IMR-90 (cell line): Measurements from ENCODE around the gene FOXO3B. TPM values are rescaled to one million over a fixed set of nuclear protein-coding genes. Genes with fewer than 3 reads are reported as not detected.
"Not testable (repeated sequence)": the region's sequence is repeated elsewhere in the genome, so short reads cannot be mapped to it uniquely, and the experiment has no call there.

ENCODE experiments used
- ATAC-seq: fragments of 200-7000 bp; cut with Tn5 transposase; 2 replicates; pipeline ENCODE4 v1.9.1; 2020; ENCODE audit warnings: low read depth, mild to moderate bottlenecking, moderate library complexity
- BruUV-seq: library from RNA; stranded (reverse); fragments of 400-500 nt; replicated peaks from 2 replicates; lab custom pipeline; 2021; lab: Mats Ljungman, UMichigan
- CTCF ChIA-PET: fragments of 300-600 bp; formaldehyde crosslinking; extraction: SDS; loops from one replicate; lab custom pipeline; 2021; ENCODE audit warnings: antibody characterized with exemption; lab: Yijun Ruan, JAX
- POLR2A ChIA-PET: fragments of 300-600 bp; sonication (Branson Sonifier 250); formaldehyde crosslinking; loops from one replicate; lab custom pipeline; 2022; ENCODE audit warnings: antibody characterized with exemption; ENCODE audit not compliant: unreplicated experiment; lab: Charles Lee
- DNase-seq: peaks from one replicate; pipeline ENCODE4 v3.0.0; 2013
- H2AFZ ChIP-seq: replicated peaks from 2 replicates; pipeline ENCODE3; 2013; ENCODE audit warnings: low read length, mild to moderate bottlenecking; ENCODE audit not compliant: poor library complexity
- H2AK5ac ChIP-seq: 2 replicates; pipeline ENCODE4 v1.6.1; 2013; ENCODE audit warnings: low read depth, low read length, inconsistent platforms
- H2AK9ac ChIP-seq: replicated peaks from 2 replicates; pipeline ENCODE3; 2013; ENCODE audit warnings: mild to moderate bottlenecking, low read depth, low read length, moderate library complexity; ENCODE audit not compliant: poor library complexity
- H2BK120ac ChIP-seq: 2 replicates; pipeline ENCODE4 v1.6.1; 2013; ENCODE audit warnings: low read depth, low read length, inconsistent platforms
- H2BK15ac ChIP-seq: 3 replicates; pipeline ENCODE4 v1.6.1; 2013; ENCODE audit warnings: low read depth, low read length, inconsistent platforms
- H2BK20ac ChIP-seq: 2 replicates; pipeline ENCODE4 v1.6.1; 2013; ENCODE audit warnings: low read depth, mild to moderate bottlenecking, inconsistent platforms, low read length, moderate library complexity
- H2BK5ac ChIP-seq: 2 replicates; pipeline ENCODE4 v1.6.1; 2013; ENCODE audit warnings: mild to moderate bottlenecking, low read depth, low read length, inconsistent platforms; ENCODE audit not compliant: poor library complexity, severe bottlenecking
- H3K14ac ChIP-seq: replicated peaks from 2 replicates; pipeline ENCODE4 v1.6.1; 2013; ENCODE audit warnings: low read depth, low read length, inconsistent platforms
- H3K18ac ChIP-seq: 2 replicates; pipeline ENCODE4 v1.6.1; 2013; ENCODE audit warnings: low read depth, low read length, control low read depth
- H3K23ac ChIP-seq: 2 replicates; pipeline ENCODE4 v1.6.1; 2013; ENCODE audit warnings: low read depth, low read length, inconsistent platforms
- H3K27ac ChIP-seq: 2 replicates; pipeline ENCODE4 v1.5.1; 2013; ENCODE audit warnings: mild to moderate bottlenecking, control low read depth, low read length; ENCODE audit not compliant: insufficient read depth
- H3K27me3 ChIP-seq: 2 replicates; pipeline ENCODE4 v1.6.1; 2013; ENCODE audit warnings: low read length; ENCODE audit not compliant: control insufficient read depth, insufficient read depth
- H3K36me3 ChIP-seq: 2 replicates; pipeline ENCODE4 v1.6.1; 2013; ENCODE audit warnings: low read length, mixed read lengths; ENCODE audit not compliant: control insufficient read depth, insufficient read depth
- H3K4ac ChIP-seq: 2 replicates; pipeline ENCODE4 v1.6.1; 2013; ENCODE audit warnings: low read depth, low read length, inconsistent platforms
- H3K4me1 ChIP-seq: 2 replicates; pipeline ENCODE4 v1.6.1; 2013; ENCODE audit warnings: low read length, mixed read lengths; ENCODE audit not compliant: control insufficient read depth, insufficient read depth
- H3K4me2 ChIP-seq: 2 replicates; pipeline ENCODE4 v1.6.1; 2013; ENCODE audit warnings: low read depth, mild to moderate bottlenecking, control low read depth, low read length, moderate library complexity
- H3K4me3 ChIP-seq: 2 replicates; pipeline ENCODE4 v1.5.1; 2013; ENCODE audit warnings: low read depth, mild to moderate bottlenecking, control low read depth, low read length, moderate library complexity; ENCODE audit not compliant: insufficient read depth
- H3K56ac ChIP-seq: 2 replicates; pipeline ENCODE4 v1.6.1; 2013; ENCODE audit warnings: low read length, inconsistent platforms; ENCODE audit not compliant: insufficient read depth; ENCODE audit errors: extremely low read depth
- H3K79me1 ChIP-seq, 2 experiments: 2 replicates each; pipeline ENCODE4 v1.6.1; 2013; ENCODE audit warnings: low read length in 2 of 2, inconsistent platforms in 1 of 2, low read depth in 1 of 2
- H3K9ac ChIP-seq: 2 replicates; pipeline ENCODE4 v1.6.1; 2013; ENCODE audit warnings: low read depth, low read length, control low read depth
- H3K9me1 ChIP-seq: 2 replicates; pipeline ENCODE4 v1.6.1; 2013; ENCODE audit warnings: low read length, inconsistent platforms; ENCODE audit not compliant: insufficient read depth
- H3K9me3 ChIP-seq: 2 replicates; pipeline ENCODE4 v1.6.1; 2013; ENCODE audit warnings: low read length; ENCODE audit not compliant: control insufficient read depth, insufficient read depth
- H4K20me1 ChIP-seq: 2 replicates; pipeline ENCODE4 v1.6.1; 2013; ENCODE audit warnings: low read length, inconsistent platforms; ENCODE audit not compliant: insufficient read depth
- H4K5ac ChIP-seq: 2 replicates; pipeline ENCODE4 v1.6.1; 2013; ENCODE audit warnings: mild to moderate bottlenecking, low read depth, low read length, control low read depth
- H4K8ac ChIP-seq, 2 experiments: 2 replicates each; pipeline ENCODE4 v1.6.1; 2013; ENCODE audit warnings: low read depth in 2 of 2, low read length in 2 of 2, control low read depth in 1 of 2, inconsistent platforms in 1 of 2
- H4K91ac ChIP-seq: 2 replicates; pipeline ENCODE4 v1.6.1; 2013; ENCODE audit warnings: low read depth, low read length, inconsistent platforms; ENCODE audit not compliant: insufficient read depth
- WGBS, 2 experiments: methylation state at CpG; one replicate each; pipeline versions ENCODE4 v1.1.5 to v1.1.7; 2013; ENCODE audit warnings: missing lambda C conversion rate in 2 of 2; ENCODE audit not compliant: insufficient read length in 1 of 2; ENCODE audit errors: extremely low coverage in 2 of 2; 5-methylcytosine and 5-hydroxymethylcytosine counted together
- dilution Hi-C: fragments of 300-500 bp; cut with HindIII; formaldehyde crosslinking; loops from one replicate; pipeline ENCODE4 v1.14.3; 2018; ENCODE audit warnings: low sequenced_read_pairs; ENCODE audit not compliant: unreplicated experiment
- in situ Hi-C: fragments of 300-500 bp; cut with MboI; formaldehyde crosslinking; loops from 3 replicates; pipeline ENCODE4 v1.14.3; 2019; ENCODE audit warnings: low sequenced_read_pairs, inconsistent platforms, mixed read lengths
- intact Hi-C: fragments of 100-400 bp; cut with micrococcal nuclease; formaldehyde crosslinking; loops from 2 replicates; pipeline ENCODE4 v1.10.0; 2022
- polyA plus RNA-seq, 3 experiments: library from polyadenylated mRNA; depleted of rRNA; stranded (reverse); fragments of >200 nt; gene quantifications; 2 replicates each; pipeline ENCODE4 v1.2.3, GENCODE V29; 2012; ENCODE audit warnings: low replicate concordance in 1 of 3
- total RNA-seq: library from RNA; depleted of rRNA; stranded (reverse); fragments of >200 nt; gene quantifications from 2 replicates; pipeline ENCODE4 v1.2.3, GENCODE V29; 2012

Gene FOXO3B
- total and polyA plus RNA-seq, 2 of the 4 experiments (the other 2 are of a cell fraction), result 5.4 to 5.6 TPM

DNA sequence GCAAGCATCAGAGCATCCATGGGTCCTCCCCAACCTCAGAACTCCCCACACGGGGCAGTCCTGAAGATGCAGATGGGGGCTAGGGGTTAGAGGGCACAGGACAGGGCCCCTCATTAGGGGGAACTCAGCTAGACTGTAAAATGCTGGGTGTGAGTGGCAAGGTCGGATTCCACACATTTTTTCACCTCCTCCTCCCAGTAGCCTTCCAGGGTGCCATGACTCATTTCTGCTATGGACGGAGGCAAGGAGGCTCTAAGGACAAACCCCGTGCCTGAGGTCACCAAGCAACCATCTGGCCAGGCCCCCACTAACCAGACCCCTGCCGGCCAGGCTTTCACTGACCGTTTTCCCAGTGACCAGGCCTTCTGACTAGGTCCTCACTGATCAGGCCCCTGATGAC, 39.0 kb downstream of the FOXO3B start:
- H3K18ac ChIP-seq, H3K56ac ChIP-seq, in situ Hi-C loops, H4K5ac ChIP-seq, H2BK15ac ChIP-seq, H3K27ac ChIP-seq, H2BK120ac ChIP-seq, intact Hi-C loops, H3K27me3 ChIP-seq, H4K91ac ChIP-seq, H3K4ac ChIP-seq, H3K36me3 ChIP-seq, BruUV-seq, H3K23ac ChIP-seq, H3K14ac ChIP-seq, CTCF ChIA-PET, H4K20me1 ChIP-seq, H3K9me3 ChIP-seq, H3K4me2 ChIP-seq, dilution Hi-C loops, H2AFZ ChIP-seq, DNase-seq, H3K9me1 ChIP-seq, H3K79me1 ChIP-seq, H4K8ac ChIP-seq, H3K9ac ChIP-seq, H2BK5ac ChIP-seq, POLR2A ChIA-PET, H3K4me1 ChIP-seq, H2AK9ac ChIP-seq, H2BK20ac ChIP-seq, H3K4me3 ChIP-seq, H2AK5ac ChIP-seq: not testable (repeated sequence)
- peak; percentile 14; the same call in 1 of the 2 replicates for ATAC-seq
- no CpG with 5 or more reads among the region's 6 CpGs for WGBS, 2 experiments

DNA sequence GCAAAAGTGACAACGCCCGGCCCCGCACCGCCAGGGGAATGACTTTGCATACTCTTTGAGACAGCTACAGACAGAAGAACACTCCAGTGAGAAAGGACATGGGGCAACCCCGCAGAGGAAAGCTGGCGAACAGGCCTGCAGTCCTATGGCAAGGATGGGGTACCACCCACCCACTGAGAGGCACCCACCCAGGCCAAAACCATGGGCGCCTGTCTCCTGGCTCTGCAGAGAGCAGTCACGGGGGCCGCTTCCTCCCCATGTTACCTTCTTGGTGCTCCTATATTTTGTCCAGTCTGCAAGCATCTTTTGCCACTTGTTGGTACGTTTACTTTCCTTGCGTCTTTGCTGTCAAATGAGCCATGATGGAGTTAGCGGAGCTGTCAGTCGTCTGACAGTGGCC, 43.8 kb downstream of the FOXO3B start:
- H2AFZ ChIP-seq, H3K4me3 ChIP-seq, H3K9me1 ChIP-seq, H3K27me3 ChIP-seq, H4K8ac ChIP-seq, H3K9me3 ChIP-seq, H3K18ac ChIP-seq, H2BK20ac ChIP-seq, ATAC-seq, H2BK15ac ChIP-seq, H3K14ac ChIP-seq, H3K36me3 ChIP-seq, CTCF ChIA-PET, H3K79me1 ChIP-seq, H3K4ac ChIP-seq, H3K23ac ChIP-seq, H2BK5ac ChIP-seq, H3K4me1 ChIP-seq, H3K9ac ChIP-seq, H2BK120ac ChIP-seq, BruUV-seq, intact Hi-C loops, H2AK9ac ChIP-seq, in situ Hi-C loops, H3K27ac ChIP-seq, H4K5ac ChIP-seq, H3K56ac ChIP-seq, H2AK5ac ChIP-seq, H4K91ac ChIP-seq, H3K4me2 ChIP-seq, POLR2A ChIA-PET, dilution Hi-C loops, H4K20me1 ChIP-seq, DNase-seq: not testable (repeated sequence)
- 89% methylated on average over 3 of the region's 13 CpGs; no CpG with 5 or more reads in 1 of the 2 experiments for WGBS, 2 experiments
